ENCODE results near the gene TOR3A. TPM values are rescaled to one million over a fixed set of nuclear protein-coding genes. Genes with fewer than 3 reads are reported as not detected.

TOR3A gene
- polyA plus RNA-seq, 3 donors: 50.0 to 67.8 (median 60.9) TPM

GRCh38 chr1:179094818-179095217 lies 12.9 kb downstream of the TOR3A start:
- Histone ChIP-seq H3K9me3 (replicated peaks in 1 of 2; ENCODE audit: control insufficient read depth in 1 of 2, insufficient read depth in 1 of 2, low read length in 2 of 2) (no peaks in the 10 kb centered on the region), H3K4me1 (ENCODE audit: control insufficient read depth in 1 of 2, insufficient read depth in 2 of 2, low read length in 2 of 2) (peaks cover 13% of the 10 kb centered on the region in 2 donors), H2AFZ (ENCODE audit: insufficient read depth, low read depth, low read length, poor library complexity, severe bottlenecking) (no peak overlapping the region), H3K27ac (ENCODE audit: low read depth in 1 of 2, low read length in 2 of 2) (peak overlapping the region in 1 of 2 donors; percentile 7), H3K79me2 (ENCODE audit: insufficient read depth, low read length) (no peaks in the 10 kb centered on the region), H3K36me3 (replicated peaks in 1 of 2; ENCODE audit: control insufficient read depth in 1 of 2, insufficient read depth in 2 of 2, low read length in 2 of 2) (peaks cover 76 to 86% of the 10 kb centered on the region in 2 donors), H3K27me3 (ENCODE audit: control insufficient read depth in 2 of 2, insufficient read depth in 2 of 2, low read length in 2 of 2) (no peaks in the 10 kb centered on the region), H3K4me2 (replicated peaks; ENCODE audit: extremely low read depth, low read length, poor library complexity, severe bottlenecking) (no peak overlapping the region), H3K9ac (ENCODE audit: insufficient read depth, low read length, poor library complexity, severe bottlenecking) (no peak overlapping the region), H3K4me3 (replicated peaks in 1 of 3; ENCODE audit: low read depth in 2 of 3, low read length in 3 of 3) (no peak overlapping the region), H4K20me1 (ENCODE audit: insufficient read depth, low read length) (peaks cover 12% of the 10 kb centered on the region)
- no CpG with 5 or more reads among the region's 5 CpGs for WGBS (ENCODE audit: insufficient coverage)
- H3K27ac Mint-ChIP-seq: peak overlapping the region in 3 of 7 donors; percentile 27 to 64 (median 55)
- TF ChIP-seq CTCF (IDR thresholded peaks at IDR 0.05): no peak
- H3K9me3 Mint-ChIP-seq: no peaks in the 10 kb centered on the region
- no peak overlapping the region for H3K4me3 Mint-ChIP-seq
- intact Hi-C loops (cut with micrococcal nuclease): no loop called here
- H3K27me3 Mint-ChIP-seq (ENCODE audit: low read depth in 3 of 3): peaks cover 0 to 1% (median 1%) of the 10 kb centered on the region in 3 donors
- peaks cover 13% of the 10 kb centered on the region for H3K4me1 Mint-ChIP-seq
- DNase-seq: no peak
- H3K36me3 Mint-ChIP-seq: peaks cover 65 to 84% of the 10 kb centered on the region in 2 donors

DNA sequence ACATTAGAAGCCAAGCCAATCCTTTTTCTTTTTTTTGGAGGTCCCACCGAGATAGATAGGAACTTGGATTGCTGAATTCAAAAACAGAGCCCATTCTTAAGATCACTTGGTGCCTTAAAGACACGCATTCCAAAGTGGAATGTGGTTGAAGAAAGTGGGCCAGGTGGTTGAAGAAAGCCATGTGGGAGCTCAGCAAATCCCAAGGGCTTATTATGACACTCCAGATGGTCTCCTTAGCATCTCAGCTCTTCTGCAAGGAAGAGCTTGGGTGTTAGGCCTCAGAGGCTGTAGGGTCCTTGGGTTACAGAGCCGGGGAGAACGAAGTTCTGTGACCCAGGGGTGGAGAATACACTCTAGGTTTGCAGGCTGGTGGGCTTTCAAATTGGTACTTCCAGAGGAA lies 13.5 kb downstream of the TOR3A start:
- H2AFZ ChIP-seq (ENCODE audit: insufficient read depth, low read depth, low read length, poor library complexity, severe bottlenecking): no peak overlapping the region
- peak overlapping the region in 1 of 2 donors; percentile 7 for H3K27ac ChIP-seq (ENCODE audit: low read depth in 1 of 2, low read length in 2 of 2)

More for the DNA sequence above, 13.5 kb downstream of the TOR3A start:
- no peak for TF ChIP-seq CTCF (IDR thresholded peaks at IDR 0.05)
- H3K36me3 Mint-ChIP-seq: peaks cover 62 to 79% of the 10 kb centered on the region in 2 donors
- intact Hi-C loops (cut with micrococcal nuclease): no loop called here
- H3K27me3 Mint-ChIP-seq (ENCODE audit: low read depth in 3 of 3): peaks cover 0 to 1% (median 1%) of the 10 kb centered on the region in 3 donors
- no peaks in the 10 kb centered on the region for H3K79me2 ChIP-seq (ENCODE audit: insufficient read depth, low read length)
- no peak overlapping the region for H3K9ac ChIP-seq (ENCODE audit: insufficient read depth, low read length, poor library complexity, severe bottlenecking)
- DNase-seq: no peak
- H4K20me1 ChIP-seq (ENCODE audit: insufficient read depth, low read length): peaks cover 12% of the 10 kb centered on the region
- peaks cover 13% of the 10 kb centered on the region for H3K4me1 Mint-ChIP-seq
- WGBS (ENCODE audit: insufficient coverage): 100% methylated on average over 2 of the region's 4 CpGs
- peak overlapping the region in 1 of 7 donors; percentile 60 for H3K27ac Mint-ChIP-seq
- no peaks in the 10 kb centered on the region for H3K27me3 ChIP-seq (ENCODE audit: control insufficient read depth in 2 of 2, insufficient read depth in 2 of 2, low read length in 2 of 2)
- H3K4me2 ChIP-seq (replicated peaks; ENCODE audit: extremely low read depth, low read length, poor library complexity, severe bottlenecking): no peak overlapping the region
- H3K9me3 ChIP-seq (replicated peaks in 1 of 2; ENCODE audit: control insufficient read depth in 1 of 2, insufficient read depth in 1 of 2, low read length in 2 of 2): no peaks in the 10 kb centered on the region
- H3K4me3 ChIP-seq (replicated peaks in 1 of 3; ENCODE audit: low read depth in 2 of 3, low read length in 3 of 3): no peak overlapping the region
- H3K36me3 ChIP-seq (replicated peaks in 1 of 2; ENCODE audit: control insufficient read depth in 1 of 2, insufficient read depth in 2 of 2, low read length in 2 of 2): peaks cover 72 to 82% of the 10 kb centered on the region in 2 donors
- no peak overlapping the region for H3K4me3 Mint-ChIP-seq
- H3K9me3 Mint-ChIP-seq: no peaks in the 10 kb centered on the region
- H3K4me1 ChIP-seq (ENCODE audit: control insufficient read depth in 1 of 2, insufficient read depth in 2 of 2, low read length in 2 of 2): peaks cover 13% of the 10 kb centered on the region in 2 donors

Measured in CD14-positive monocyte (primary cell).